Epithelial cell of proximal tubule (primary cell): Measurements from ENCODE around the gene KAT6B. TPM values are rescaled to one million over a fixed set of nuclear protein-coding genes. Genes with fewer than 3 reads are reported as not detected.

Experiments used
- DNase-seq: peaks from one replicate; pipeline ENCODE4 v3.0.0-alpha.2; 2011; ENCODE audit warnings: low read depth
- H3K4me3 ChIP-seq: 2 replicates; pipeline ENCODE4 v1.5.1; 2011; ENCODE audit warnings: low read depth, mild to moderate bottlenecking, low read length
- total RNA-seq: library from RNA; depleted of rRNA; stranded (reverse); fragments of >200 nt; gene quantifications from 2 replicates; pipeline ENCODE4 v1.2.3, GENCODE V29; 2015
- TF ChIP-seq, protein P1 (sequence below): conservative IDR thresholded peaks from 2 replicates; pipeline ENCODE4 v1.5.1; 2012; ENCODE audit warnings: low read depth, mild to moderate bottlenecking, low read length

The KAT6B gene
- total RNA-seq, 1 donor from 2014 or later, result 10.1 TPM

DNA sequence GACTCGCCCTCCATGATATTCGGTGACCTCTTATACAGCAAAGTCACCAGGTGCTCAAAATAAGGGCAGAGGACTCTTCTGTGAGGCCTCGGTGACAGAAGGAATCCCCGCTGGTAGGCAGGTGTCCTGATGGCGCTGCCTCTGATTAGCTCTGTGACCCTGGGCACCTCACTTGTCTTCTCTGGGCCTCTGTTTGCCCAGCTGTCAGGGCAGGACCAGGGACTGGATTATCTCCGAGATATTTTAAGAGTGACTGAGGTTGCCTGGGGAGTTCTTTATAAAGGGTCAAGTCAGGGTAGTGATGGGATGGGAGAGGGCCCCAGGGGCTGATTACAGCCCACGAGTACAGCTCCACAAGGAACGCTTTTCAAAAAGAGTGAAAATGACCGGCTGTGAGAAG, 214.2 kb downstream of the KAT6B start:
- H3K4me3 ChIP-seq, result no peak overlapping the region
- TF ChIP-seq, protein P1, sequence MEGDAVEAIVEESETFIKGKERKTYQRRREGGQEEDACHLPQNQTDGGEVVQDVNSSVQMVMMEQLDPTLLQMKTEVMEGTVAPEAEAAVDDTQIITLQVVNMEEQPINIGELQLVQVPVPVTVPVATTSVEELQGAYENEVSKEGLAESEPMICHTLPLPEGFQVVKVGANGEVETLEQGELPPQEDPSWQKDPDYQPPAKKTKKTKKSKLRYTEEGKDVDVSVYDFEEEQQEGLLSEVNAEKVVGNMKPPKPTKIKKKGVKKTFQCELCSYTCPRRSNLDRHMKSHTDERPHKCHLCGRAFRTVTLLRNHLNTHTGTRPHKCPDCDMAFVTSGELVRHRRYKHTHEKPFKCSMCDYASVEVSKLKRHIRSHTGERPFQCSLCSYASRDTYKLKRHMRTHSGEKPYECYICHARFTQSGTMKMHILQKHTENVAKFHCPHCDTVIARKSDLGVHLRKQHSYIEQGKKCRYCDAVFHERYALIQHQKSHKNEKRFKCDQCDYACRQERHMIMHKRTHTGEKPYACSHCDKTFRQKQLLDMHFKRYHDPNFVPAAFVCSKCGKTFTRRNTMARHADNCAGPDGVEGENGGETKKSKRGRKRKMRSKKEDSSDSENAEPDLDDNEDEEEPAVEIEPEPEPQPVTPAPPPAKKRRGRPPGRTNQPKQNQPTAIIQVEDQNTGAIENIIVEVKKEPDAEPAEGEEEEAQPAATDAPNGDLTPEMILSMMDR, result no peak
- DNase-seq, result no peak

DNA sequence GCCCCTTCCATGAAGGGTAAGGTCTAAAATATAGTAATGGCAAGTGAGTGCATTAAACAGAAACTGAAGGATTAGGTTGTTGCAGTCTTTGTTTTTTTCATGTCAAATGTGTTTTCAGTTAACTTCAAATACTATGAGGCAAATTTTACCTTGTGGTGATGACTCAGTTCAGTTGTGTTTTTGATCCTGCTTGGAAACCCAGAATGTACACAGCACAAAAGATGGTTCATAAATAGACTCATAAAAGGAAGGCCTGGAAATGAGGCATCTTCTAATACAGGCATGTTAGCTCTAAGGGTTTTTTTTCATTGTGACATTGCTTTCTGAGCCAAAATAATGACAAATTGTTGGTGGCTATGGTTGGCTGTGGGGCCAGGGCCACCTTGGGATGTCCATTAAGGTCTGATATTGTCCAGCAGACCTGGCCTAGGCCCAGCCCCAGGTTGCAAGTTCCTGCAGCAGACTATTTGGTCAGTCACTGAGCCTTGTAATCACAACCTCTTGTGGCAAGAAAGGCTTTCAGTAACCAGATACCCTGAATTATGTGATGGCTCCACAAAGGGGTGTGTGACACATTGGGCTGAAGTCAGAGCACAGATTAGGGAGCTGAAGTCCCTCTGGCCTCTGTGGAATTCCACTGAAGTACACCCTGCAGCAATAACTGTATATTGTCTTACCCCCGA, 216.0 kb downstream of the KAT6B start:
- no peak overlapping the region for H3K4me3 ChIP-seq
- DNase-seq, result no peak
- TF ChIP-seq, protein P1, result no peak

DNA sequence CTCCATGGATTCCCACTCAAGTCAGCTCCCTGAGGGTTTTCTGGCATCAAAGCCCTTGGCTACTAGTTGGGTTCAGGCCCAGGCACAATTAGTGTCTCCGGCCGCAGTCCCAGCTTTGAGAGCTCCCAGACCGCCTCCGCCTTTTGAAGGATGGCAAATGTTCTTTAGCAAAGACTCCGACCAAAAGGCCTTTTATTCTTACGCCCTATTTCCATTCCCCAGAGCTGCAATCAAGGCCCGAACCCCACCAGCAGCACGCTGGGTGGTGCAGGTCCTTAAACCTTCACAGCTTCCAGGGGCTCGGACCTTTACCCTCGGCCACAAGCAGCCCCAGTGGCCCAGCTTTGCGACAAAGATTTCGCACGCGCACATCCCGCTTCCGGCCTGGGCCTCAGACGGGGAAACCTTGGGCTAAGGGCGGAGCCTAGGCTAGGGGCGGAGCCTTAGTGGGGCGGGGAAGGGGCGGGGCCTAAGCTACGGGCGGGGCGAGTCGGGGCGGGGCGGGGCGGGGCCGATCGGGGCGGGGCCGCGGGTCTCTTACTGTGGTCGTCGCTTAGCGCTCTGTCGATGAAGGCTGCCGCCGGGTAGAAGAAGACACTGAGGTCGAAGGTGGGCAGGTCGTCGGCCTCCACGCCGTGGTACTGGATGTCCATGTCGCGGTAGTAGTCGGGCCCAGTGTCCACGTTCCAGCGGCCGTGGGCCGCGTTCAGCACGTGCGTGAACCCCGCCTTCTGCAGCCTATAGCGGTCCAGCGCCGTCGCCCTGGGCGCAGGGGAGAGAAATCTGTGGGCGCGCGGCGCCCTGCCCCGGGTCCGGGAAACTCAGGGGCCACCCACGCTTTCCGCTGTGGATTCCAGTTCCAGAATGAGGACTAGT, 217.1 kb downstream of the KAT6B start:
- TF ChIP-seq, protein P1, result no peak
- H3K4me3 ChIP-seq, result no peak overlapping the region
- DNase-seq, result no peak

DNA sequence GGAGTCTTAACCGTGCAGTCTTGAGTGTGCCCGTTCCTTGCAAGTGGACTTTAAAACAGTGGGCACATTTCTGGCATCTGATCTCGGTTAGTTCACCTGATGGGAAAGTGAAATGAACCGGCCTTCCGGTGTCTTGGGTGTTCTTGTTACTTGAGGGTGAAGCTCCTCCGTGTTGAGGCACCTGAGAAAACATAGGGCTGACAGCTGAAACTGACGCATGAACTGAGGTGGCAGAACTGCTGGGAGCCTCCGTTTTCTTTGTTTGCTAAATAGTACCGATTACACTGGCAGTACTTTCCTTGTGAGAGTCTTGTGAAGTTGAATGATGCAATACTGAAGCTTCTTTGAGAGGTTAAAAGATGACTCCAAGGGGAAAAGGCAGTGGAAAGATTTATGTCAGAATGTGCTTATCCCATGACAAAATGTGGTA, 222.3 kb downstream of the KAT6B start:
- peak; percentile 12 for DNase-seq
- H3K4me3 ChIP-seq, result no peak overlapping the region
- TF ChIP-seq, protein P1, result no peak

DNA sequence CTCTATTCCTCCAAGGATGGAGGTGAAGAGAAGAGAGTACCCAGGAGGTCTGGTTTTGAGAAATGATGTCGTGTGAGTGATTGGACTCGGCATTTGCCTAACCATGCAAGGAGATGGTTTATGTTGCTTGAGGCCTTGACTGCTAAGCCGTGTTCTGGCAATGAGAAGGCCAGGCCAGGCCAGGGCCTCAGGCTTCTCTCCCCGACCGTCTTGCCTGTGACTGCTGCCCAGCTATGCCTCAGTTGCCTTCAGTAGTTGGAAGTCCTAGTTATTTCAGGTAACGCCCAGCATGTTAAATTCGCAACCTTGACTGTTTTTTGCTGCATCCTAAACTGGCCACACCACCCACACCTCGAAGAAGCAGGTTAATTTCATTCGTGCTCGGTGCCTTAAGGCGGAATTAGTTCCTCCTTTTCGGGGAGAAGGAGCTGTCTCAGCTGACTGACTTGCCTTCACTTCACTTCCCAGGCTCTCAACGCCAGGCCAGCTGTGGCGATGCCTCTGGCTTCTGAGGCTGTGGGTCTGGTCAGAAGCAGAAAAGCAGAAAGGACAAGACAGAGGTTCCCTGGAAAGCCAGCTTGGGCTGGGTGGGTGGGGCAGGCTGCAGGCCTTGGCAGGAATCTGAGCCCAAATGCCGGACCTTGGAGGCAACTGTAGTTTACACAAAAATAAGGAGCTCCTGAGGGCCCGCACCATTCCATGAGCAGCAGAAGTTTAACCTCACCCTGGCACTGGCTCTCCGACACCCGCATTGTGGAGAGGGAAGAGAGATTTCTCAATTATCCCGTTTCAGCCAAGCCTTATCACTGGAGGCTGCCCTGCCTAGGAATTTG, 223.1 kb downstream of the KAT6B start:
- no peak overlapping the region for H3K4me3 ChIP-seq
- no peak for DNase-seq
- TF ChIP-seq, protein P1, result no peak

DNA sequence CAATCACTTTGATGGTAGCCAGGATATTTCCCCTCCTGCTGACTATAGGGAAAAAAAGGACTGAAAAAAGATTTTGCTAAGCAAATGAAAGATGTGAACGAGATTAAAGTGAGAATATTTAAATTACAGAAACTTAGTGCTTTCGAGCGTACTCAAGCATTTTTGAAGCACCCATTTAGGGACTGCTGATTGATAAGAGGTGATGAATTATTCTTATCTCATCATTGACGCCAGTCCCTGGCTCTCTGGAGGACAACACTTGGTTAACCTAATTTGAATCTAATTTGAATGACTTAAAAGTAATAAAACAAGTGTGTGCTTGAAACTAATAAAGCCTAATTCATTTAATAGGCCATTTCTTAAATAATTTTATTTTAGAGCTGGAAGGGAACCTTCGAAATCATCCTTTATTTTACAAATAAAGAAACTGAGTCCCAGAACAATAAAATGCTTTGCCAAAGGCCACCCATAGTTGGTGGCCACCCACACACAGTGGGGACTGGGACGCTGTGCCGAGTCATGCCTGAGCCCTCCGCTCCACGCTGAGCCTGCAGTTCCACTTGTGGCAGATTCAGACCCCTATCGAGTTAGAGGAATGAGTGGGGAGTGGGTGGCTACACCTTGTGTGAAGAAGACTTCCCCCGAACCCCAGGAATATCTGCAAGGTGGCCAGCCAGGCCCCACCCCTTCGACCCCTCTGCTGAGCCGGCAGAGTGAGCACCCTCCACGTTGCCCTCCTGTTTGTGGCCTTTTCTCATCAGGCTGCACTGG, 223.9 kb downstream of the KAT6B start:
- DNase-seq, result no peak
- TF ChIP-seq, protein P1, result no peak
- no peak overlapping the region for H3K4me3 ChIP-seq
